ENCODE measurements around the gene CRELD1.

- TF ChIP-seq, protein P1, sequence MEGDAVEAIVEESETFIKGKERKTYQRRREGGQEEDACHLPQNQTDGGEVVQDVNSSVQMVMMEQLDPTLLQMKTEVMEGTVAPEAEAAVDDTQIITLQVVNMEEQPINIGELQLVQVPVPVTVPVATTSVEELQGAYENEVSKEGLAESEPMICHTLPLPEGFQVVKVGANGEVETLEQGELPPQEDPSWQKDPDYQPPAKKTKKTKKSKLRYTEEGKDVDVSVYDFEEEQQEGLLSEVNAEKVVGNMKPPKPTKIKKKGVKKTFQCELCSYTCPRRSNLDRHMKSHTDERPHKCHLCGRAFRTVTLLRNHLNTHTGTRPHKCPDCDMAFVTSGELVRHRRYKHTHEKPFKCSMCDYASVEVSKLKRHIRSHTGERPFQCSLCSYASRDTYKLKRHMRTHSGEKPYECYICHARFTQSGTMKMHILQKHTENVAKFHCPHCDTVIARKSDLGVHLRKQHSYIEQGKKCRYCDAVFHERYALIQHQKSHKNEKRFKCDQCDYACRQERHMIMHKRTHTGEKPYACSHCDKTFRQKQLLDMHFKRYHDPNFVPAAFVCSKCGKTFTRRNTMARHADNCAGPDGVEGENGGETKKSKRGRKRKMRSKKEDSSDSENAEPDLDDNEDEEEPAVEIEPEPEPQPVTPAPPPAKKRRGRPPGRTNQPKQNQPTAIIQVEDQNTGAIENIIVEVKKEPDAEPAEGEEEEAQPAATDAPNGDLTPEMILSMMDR (conservative IDR thresholded peaks at IDR 0.05; ENCODE audit: low read depth, low read length): peak; percentile 31; the same call in 1 of the 2 replicates
- no peak for TF ChIP-seq EZH2 (IDR thresholded peaks at IDR 0.05; ENCODE audit: borderline replicate concordance, low read depth, low read length, poor library complexity, severe bottlenecking)
Observed at GRCh38 chr3:9934235-9934621, 594 bp downstream of the CRELD1 start.

Data from A673 (cell line).